Stimulated activated naive CD8-positive, alpha-beta T cell treated with anti-CD3 and anti-CD28 coated beads, Interleukin-15, Interleukin-2, amounts not matched to agents 100 U/mL and 50 U/mL, for 24 hours (primary cell): Measurements from ENCODE around the gene ULBP1.
"Not testable (repeated sequence)": the region's sequence is repeated elsewhere in the genome, so short reads cannot be mapped to it uniquely, and the experiment has no call there.

Experiments
- ATAC-seq: fragments of 150-1000 bp; cut with Tn5 transposase; one replicate; pipeline ENCODE4 v1.10.0; 2021
- DNase-seq: peaks from one replicate; pipeline ENCODE4 v3.0.0; 2021

Gene ULBP1

GRCh38 chr6:149977221-149977620, 13.5 kb downstream of the ULBP1 start:
- ATAC-seq (no peak), DNase-seq (no peak)

- DNase-seq (no peak), ATAC-seq (no peak)
These were observed 14.9 kb downstream of the ULBP1 start for GRCh38 chr6:149978610-149979009.

GRCh38 chr6:149979293-149979692, 15.6 kb downstream of the ULBP1 start:
- ATAC-seq, result no peak
- no peak for DNase-seq

GRCh38 chr6:149983145-149983544, 19.4 kb downstream of the ULBP1 start:
- DNase-seq (no peak), ATAC-seq (no peak)

- DNase-seq (no peak), ATAC-seq (no peak)
These were observed 21.0 kb downstream of the ULBP1 start for GRCh38 chr6:149984773-149985172.

GRCh38 chr6:149985481-149985937, 21.8 kb downstream of the ULBP1 start:
- DNase-seq (no peak), ATAC-seq (peak; percentile 53)

- no peak for DNase-seq
- no peak for ATAC-seq
These were observed 23.9 kb downstream of the ULBP1 start for GRCh38 chr6:149987602-149988107.

GRCh38 chr6:149988550-149989346, 25.0 kb downstream of the ULBP1 start:
- DNase-seq (no peak), ATAC-seq (no peak)

- DNase-seq (no peak), ATAC-seq (no peak)
These were observed 26.5 kb downstream of the ULBP1 start for GRCh38 chr6:149990212-149990660.

GRCh38 chr6:149990661-149991471, 27.1 kb downstream of the ULBP1 start:
- ATAC-seq, result peak; percentile 41

GRCh38 chr6:149991472-149991795, 27.7 kb downstream of the ULBP1 start:
- ATAC-seq, result peak; percentile 60
- not testable (repeated sequence) for DNase-seq

More at GRCh38 chr6:149990661-149991471, 27.1 kb downstream of the ULBP1 start:
- DNase-seq, result peak; percentile 40

GRCh38 chr6:149991838-149992237, 28.1 kb downstream of the ULBP1 start:
- DNase-seq (no peak), ATAC-seq (no peak)

- DNase-seq (no peak), ATAC-seq (no peak)
These were observed 31.6 kb downstream of the ULBP1 start for GRCh38 chr6:149995235-149995750.

GRCh38 chr6:149995971-149996370, 32.2 kb downstream of the ULBP1 start:
- DNase-seq, result no peak
- no peak for ATAC-seq

GRCh38 chr6:149999636-150000035, 35.9 kb downstream of the ULBP1 start:
- DNase-seq (no peak), ATAC-seq (no peak)

- DNase-seq (no peak), ATAC-seq (peak; percentile 65)
These were observed 37.7 kb downstream of the ULBP1 start for GRCh38 chr6:150001295-150002008.

- DNase-seq (no peak), ATAC-seq (no peak)
These were observed 39.0 kb downstream of the ULBP1 start for GRCh38 chr6:150002710-150003109.

GRCh38 chr6:150003599-150003998, 39.9 kb downstream of the ULBP1 start:
- not testable (repeated sequence) for ATAC-seq, DNase-seq

GRCh38 chr6:150004101-150004782, 40.5 kb downstream of the ULBP1 start:
- ATAC-seq (peak; percentile 11), DNase-seq (peak; percentile 42)

GRCh38 chr6:150004783-150005717, 41.3 kb downstream of the ULBP1 start:
- DNase-seq, result peak; percentile 91
- ATAC-seq, result peak; percentile 68
